ENCODE measurements around the gene BAG5.

DNA sequence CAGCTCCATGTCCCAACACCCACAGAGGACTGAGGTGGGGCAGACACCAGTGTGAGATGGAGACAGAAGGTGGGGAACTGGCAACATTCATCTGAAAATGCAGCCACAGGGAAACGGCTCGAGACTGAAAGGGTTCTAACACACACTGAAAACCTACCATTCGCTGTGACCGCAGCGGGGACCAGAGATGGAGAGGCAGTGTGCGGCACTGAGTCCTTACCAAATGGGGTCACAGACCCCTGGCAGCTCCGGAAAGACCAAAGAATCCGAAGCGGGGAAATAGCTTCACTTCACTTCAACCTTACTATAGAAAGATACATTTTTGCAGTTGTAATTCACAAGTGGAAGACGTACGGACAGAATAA is 9.6 kb downstream of the BAG5 start:
- TF ChIP-seq, protein P1, sequence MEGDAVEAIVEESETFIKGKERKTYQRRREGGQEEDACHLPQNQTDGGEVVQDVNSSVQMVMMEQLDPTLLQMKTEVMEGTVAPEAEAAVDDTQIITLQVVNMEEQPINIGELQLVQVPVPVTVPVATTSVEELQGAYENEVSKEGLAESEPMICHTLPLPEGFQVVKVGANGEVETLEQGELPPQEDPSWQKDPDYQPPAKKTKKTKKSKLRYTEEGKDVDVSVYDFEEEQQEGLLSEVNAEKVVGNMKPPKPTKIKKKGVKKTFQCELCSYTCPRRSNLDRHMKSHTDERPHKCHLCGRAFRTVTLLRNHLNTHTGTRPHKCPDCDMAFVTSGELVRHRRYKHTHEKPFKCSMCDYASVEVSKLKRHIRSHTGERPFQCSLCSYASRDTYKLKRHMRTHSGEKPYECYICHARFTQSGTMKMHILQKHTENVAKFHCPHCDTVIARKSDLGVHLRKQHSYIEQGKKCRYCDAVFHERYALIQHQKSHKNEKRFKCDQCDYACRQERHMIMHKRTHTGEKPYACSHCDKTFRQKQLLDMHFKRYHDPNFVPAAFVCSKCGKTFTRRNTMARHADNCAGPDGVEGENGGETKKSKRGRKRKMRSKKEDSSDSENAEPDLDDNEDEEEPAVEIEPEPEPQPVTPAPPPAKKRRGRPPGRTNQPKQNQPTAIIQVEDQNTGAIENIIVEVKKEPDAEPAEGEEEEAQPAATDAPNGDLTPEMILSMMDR (IDR thresholded peaks at IDR 0.05) = no peak
- no peak for TF ChIP-seq POLR2A (IDR thresholded peaks at IDR 0.05)

All from uterus (tissue), 2 donors.